WTC11 (cell line): Measurements from ENCODE around the gene EVA1C. TPM values are rescaled to one million over a fixed set of nuclear protein-coding genes. Genes with fewer than 3 reads are reported as not detected.

Experiments used
- ATAC-seq: fragments of 200-7000 bp; cut with Tn5 transposase; 2 replicates; pipeline ENCODE4 v1.10.0; 2021; ENCODE audit warnings: mild to moderate bottlenecking, moderate library complexity
- CTCF ChIA-PET: fragments of 300-600 bp; sonication (Branson Sonifier 250); formaldehyde crosslinking; loops from one replicate; lab custom pipeline; 2021; ENCODE audit warnings: antibody characterized with exemption; lab: Charles Lee
- POLR2A ChIA-PET: fragments of 350-600 bp; sonication (Branson Sonifier 250); formaldehyde crosslinking; loops from one replicate; lab custom pipeline; 2021; ENCODE audit warnings: antibody characterized with exemption; lab: Charles Lee
- DNase-seq: peaks from one replicate; pipeline ENCODE4 v3.0.0; 2021; ENCODE audit warnings: low spot score
- H3K27ac Mint-ChIP-seq: 2 replicates; pipeline ENCODE4 v1.8.0; 2021; ENCODE audit warnings: mixed read lengths
- H3K27me3 Mint-ChIP-seq: 2 replicates; pipeline ENCODE4 v1.8.0; 2021; ENCODE audit warnings: low read depth, mild to moderate bottlenecking, moderate library complexity, mixed read lengths
- H3K36me3 Mint-ChIP-seq: 2 replicates; pipeline ENCODE4 v1.8.0; 2021; ENCODE audit warnings: mixed read lengths
- H3K4me1 Mint-ChIP-seq: 2 replicates; pipeline ENCODE4 v1.8.0; 2022; ENCODE audit warnings: mixed read lengths
- H3K4me3 Mint-ChIP-seq: 2 replicates; pipeline ENCODE4 v1.8.0; 2021; ENCODE audit warnings: mild to moderate bottlenecking, moderate library complexity, mixed read lengths
- H3K9me3 Mint-ChIP-seq: 2 replicates; pipeline ENCODE4 v1.8.0; 2021; ENCODE audit warnings: mixed read lengths
- CREB1 ChIP-seq: sonication (generic); formaldehyde crosslinking; IDR thresholded peaks from 2 replicates; pipeline ENCODE4 v1.8.0; 2023; ENCODE audit warnings: mild to moderate bottlenecking, missing genetic modification reagents
- ESRRA ChIP-seq: sonication (generic); formaldehyde crosslinking; IDR thresholded peaks from 2 replicates; pipeline ENCODE4 v1.8.1; 2022; ENCODE audit warnings: mild to moderate bottlenecking, missing genetic modification reagents, borderline replicate concordance
- HMGXB4 ChIP-seq: sonication (generic); formaldehyde crosslinking; IDR thresholded peaks from 2 replicates; pipeline ENCODE4 v1.8.1; 2023; ENCODE audit warnings: mild to moderate bottlenecking, moderate library complexity, missing genetic modification reagents
- IRF2 ChIP-seq: sonication (generic); formaldehyde crosslinking; IDR thresholded peaks from 2 replicates; pipeline ENCODE4 v1.8.0; 2022; ENCODE audit warnings: low read depth, missing genetic modification reagents, borderline replicate concordance
- MXD4 ChIP-seq: fragments of 250-450 bp; sonication (Bioruptor Pico); IDR thresholded peaks from 2 replicates; pipeline ENCODE4 v1.8.0; 2021; ENCODE audit warnings: mild to moderate bottlenecking, moderate library complexity, borderline replicate concordance
- MYBL2 ChIP-seq: sonication (generic); formaldehyde crosslinking; IDR thresholded peaks from 2 replicates; pipeline ENCODE4 v1.8.1; 2023; ENCODE audit warnings: mild to moderate bottlenecking, moderate library complexity, missing genetic modification reagents
- NR1H2 ChIP-seq: sonication (generic); formaldehyde crosslinking; IDR thresholded peaks from 2 replicates; pipeline ENCODE4 v1.9.0; 2021; ENCODE audit warnings: mild to moderate bottlenecking, moderate library complexity, missing genetic modification reagents
- PRDM15 ChIP-seq: sonication (generic); formaldehyde crosslinking; IDR thresholded peaks from 2 replicates; pipeline ENCODE4 v1.8.0; 2022; ENCODE audit warnings: missing genetic modification reagents
- PRRX2 ChIP-seq: fragments of 250-450 bp; sonication (Bioruptor Pico); IDR thresholded peaks from 2 replicates; pipeline ENCODE4 v1.8.0; 2021; ENCODE audit warnings: mild to moderate bottlenecking
- RELA ChIP-seq: sonication (generic); formaldehyde crosslinking; IDR thresholded peaks from 2 replicates; pipeline ENCODE4 v1.8.1; 2022; ENCODE audit warnings: missing genetic modification reagents, mild to moderate bottlenecking, borderline replicate concordance
- SP1 ChIP-seq: sonication (generic); formaldehyde crosslinking; conservative IDR thresholded peaks from 2 replicates; pipeline ENCODE4 v1.8.1; 2022; ENCODE audit warnings: missing genetic modification reagents
- TP53 ChIP-seq: sonication (generic); formaldehyde crosslinking; IDR thresholded peaks from 2 replicates; pipeline ENCODE4 v1.8.1; 2023; ENCODE audit warnings: mild to moderate bottlenecking, missing genetic modification reagents
- ZBTB21 ChIP-seq: sonication (generic); formaldehyde crosslinking; IDR thresholded peaks from 2 replicates; pipeline ENCODE4 v1.8.1; 2023; ENCODE audit warnings: mild to moderate bottlenecking, missing genetic modification reagents, borderline replicate concordance
- ZNF121 ChIP-seq: sonication (generic); formaldehyde crosslinking; IDR thresholded peaks from 2 replicates; pipeline ENCODE4 v1.8.0; 2023; ENCODE audit warnings: missing genetic modification reagents
- ZNF219 ChIP-seq: sonication (generic); formaldehyde crosslinking; IDR thresholded peaks from 2 replicates; pipeline ENCODE4 v1.8.0; 2023; ENCODE audit warnings: missing genetic modification reagents, mild to moderate bottlenecking, borderline replicate concordance
- ZNF512 ChIP-seq: sonication (generic); formaldehyde crosslinking; IDR thresholded peaks from 2 replicates; pipeline ENCODE4 v1.8.1; 2022; ENCODE audit warnings: missing genetic modification reagents, borderline replicate concordance
- total RNA-seq: library from RNA; stranded (reverse); gene quantifications from 3 replicates; pipeline ENCODE4 v1.2.3, GENCODE V29; 2021
- TF ChIP-seq, protein P1 (sequence below): sonication (generic); formaldehyde crosslinking; IDR thresholded peaks from 2 replicates; pipeline ENCODE4 v1.8.0; 2023; ENCODE audit warnings: missing genetic modification reagents, mild to moderate bottlenecking, borderline replicate concordance
- TF ChIP-seq, protein P2 (sequence below): sonication (generic); formaldehyde crosslinking; IDR thresholded peaks from 2 replicates; pipeline ENCODE4 v1.8.0; 2022; ENCODE audit warnings: mild to moderate bottlenecking, missing genetic modification reagents

EVA1C gene
- total RNA-seq, 1 experiment from 2014 or later, result 3.1 TPM

- TF ChIP-seq, protein P1, sequence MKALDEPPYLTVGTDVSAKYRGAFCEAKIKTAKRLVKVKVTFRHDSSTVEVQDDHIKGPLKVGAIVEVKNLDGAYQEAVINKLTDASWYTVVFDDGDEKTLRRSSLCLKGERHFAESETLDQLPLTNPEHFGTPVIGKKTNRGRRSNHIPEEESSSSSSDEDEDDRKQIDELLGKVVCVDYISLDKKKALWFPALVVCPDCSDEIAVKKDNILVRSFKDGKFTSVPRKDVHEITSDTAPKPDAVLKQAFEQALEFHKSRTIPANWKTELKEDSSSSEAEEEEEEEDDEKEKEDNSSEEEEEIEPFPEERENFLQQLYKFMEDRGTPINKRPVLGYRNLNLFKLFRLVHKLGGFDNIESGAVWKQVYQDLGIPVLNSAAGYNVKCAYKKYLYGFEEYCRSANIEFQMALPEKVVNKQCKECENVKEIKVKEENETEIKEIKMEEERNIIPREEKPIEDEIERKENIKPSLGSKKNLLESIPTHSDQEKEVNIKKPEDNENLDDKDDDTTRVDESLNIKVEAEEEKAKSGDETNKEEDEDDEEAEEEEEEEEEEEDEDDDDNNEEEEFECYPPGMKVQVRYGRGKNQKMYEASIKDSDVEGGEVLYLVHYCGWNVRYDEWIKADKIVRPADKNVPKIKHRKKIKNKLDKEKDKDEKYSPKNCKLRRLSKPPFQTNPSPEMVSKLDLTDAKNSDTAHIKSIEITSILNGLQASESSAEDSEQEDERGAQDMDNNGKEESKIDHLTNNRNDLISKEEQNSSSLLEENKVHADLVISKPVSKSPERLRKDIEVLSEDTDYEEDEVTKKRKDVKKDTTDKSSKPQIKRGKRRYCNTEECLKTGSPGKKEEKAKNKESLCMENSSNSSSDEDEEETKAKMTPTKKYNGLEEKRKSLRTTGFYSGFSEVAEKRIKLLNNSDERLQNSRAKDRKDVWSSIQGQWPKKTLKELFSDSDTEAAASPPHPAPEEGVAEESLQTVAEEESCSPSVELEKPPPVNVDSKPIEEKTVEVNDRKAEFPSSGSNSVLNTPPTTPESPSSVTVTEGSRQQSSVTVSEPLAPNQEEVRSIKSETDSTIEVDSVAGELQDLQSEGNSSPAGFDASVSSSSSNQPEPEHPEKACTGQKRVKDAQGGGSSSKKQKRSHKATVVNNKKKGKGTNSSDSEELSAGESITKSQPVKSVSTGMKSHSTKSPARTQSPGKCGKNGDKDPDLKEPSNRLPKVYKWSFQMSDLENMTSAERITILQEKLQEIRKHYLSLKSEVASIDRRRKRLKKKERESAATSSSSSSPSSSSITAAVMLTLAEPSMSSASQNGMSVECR, result no peak
- TF ChIP-seq, all 79 proteins: peak for 0
Measured at GRCh38 chr21:32519945-32520874, 107.7 kb downstream of the EVA1C start (continued).

GRCh38 chr21:32520875-32521735 is 108.6 kb downstream of the EVA1C start:
- ChIA-PET POLR2A (no interaction called here), CTCF (interaction anchor here (1.0 to 1.8 kb wide), 2 partner anchors 48 to 80 kb away, joined by 3 to 6 read pairs; no protein-coding TSS in a partner anchor)
- ATAC-seq, result no peak
- Mint-ChIP-seq H3K36me3 (peaks cover 4% of the 10 kb centered on the region; the same call in 1 of the 2 replicates), H3K27ac (peak overlapping the region; percentile 34), H3K4me3 (no peak overlapping the region), H3K4me1 (peaks cover 36% of the 10 kb centered on the region), H3K9me3 (peaks cover 15% of the 10 kb centered on the region), H3K27me3 (0 out of 2 replicates have a peak, but pooled peaks cover 2% of the 10 kb centered on the region)
- DNase-seq, result no peak
- TF ChIP-seq ZNF121, result no peak
- TF ChIP-seq, protein P2, sequence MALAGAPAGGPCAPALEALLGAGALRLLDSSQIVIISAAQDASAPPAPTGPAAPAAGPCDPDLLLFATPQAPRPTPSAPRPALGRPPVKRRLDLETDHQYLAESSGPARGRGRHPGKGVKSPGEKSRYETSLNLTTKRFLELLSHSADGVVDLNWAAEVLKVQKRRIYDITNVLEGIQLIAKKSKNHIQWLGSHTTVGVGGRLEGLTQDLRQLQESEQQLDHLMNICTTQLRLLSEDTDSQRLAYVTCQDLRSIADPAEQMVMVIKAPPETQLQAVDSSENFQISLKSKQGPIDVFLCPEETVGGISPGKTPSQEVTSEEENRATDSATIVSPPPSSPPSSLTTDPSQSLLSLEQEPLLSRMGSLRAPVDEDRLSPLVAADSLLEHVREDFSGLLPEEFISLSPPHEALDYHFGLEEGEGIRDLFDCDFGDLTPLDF (CRISPR knock-in tag), result no peak
- no peak for TF ChIP-seq ESRRA (CRISPR knock-in tag)
- TF ChIP-seq MYBL2 (CRISPR knock-in tag), result no peak
- no peak for TF ChIP-seq SP1
- no peak for TF ChIP-seq PRRX2 (CRISPR knock-in tag)
- no peak for TF ChIP-seq MXD4 (CRISPR knock-in tag)
- TF ChIP-seq PRDM15 (CRISPR knock-in tag), result no peak
- TF ChIP-seq CREB1 (CRISPR knock-in tag), result no peak
- TF ChIP-seq TP53 (CRISPR knock-in tag), result no peak
- no peak for TF ChIP-seq IRF2 (CRISPR knock-in tag)
- TF ChIP-seq ZBTB21, result no peak
- TF ChIP-seq RELA, result no peak
- TF ChIP-seq ZNF512 (CRISPR knock-in tag), result no peak
- no peak for TF ChIP-seq NR1H2
- no peak for TF ChIP-seq HMGXB4 (CRISPR knock-in tag)
- no peak for TF ChIP-seq ZNF219
